Fibroblast of mammary gland (primary cell): ENCODE measurements around the gene FAM89B.
A peak's percentile ranks its signal among the peaks of the same experiment; 100 is the strongest.

Source experiments
- DNase-seq: peaks from one replicate; pipeline ENCODE4 v3.0.0-alpha.2; 2010; ENCODE audit warnings: low read depth
- H3K4me3 ChIP-seq: 2 replicates; pipeline ENCODE4 v1.5.1; 2011; ENCODE audit warnings: low read depth, mild to moderate bottlenecking, low read length, moderate library complexity; ENCODE audit not compliant: control insufficient read depth
- CTCF ChIP-seq: conservative IDR thresholded peaks from 2 replicates; pipeline ENCODE4 v1.5.1; 2011; ENCODE audit warnings: low read depth, low read length, inconsistent platforms; ENCODE audit not compliant: control insufficient read depth, insufficient read depth

FAM89B gene

GRCh38 chr11:65536412-65537295, 35.7 kb upstream of the FAM89B start:
- no peak overlapping the region for H3K4me3 ChIP-seq
- DNase-seq, result no peak
- no peak for TF ChIP-seq CTCF

- TF ChIP-seq CTCF, result no peak
- DNase-seq, result no peak
- no peak overlapping the region for H3K4me3 ChIP-seq
These were observed 35.1 kb upstream of the FAM89B start for GRCh38 chr11:65537296-65537597.

- no peak for DNase-seq
- H3K4me3 ChIP-seq, result no peak overlapping the region
- no peak for TF ChIP-seq CTCF
These were observed 34.6 kb upstream of the FAM89B start for GRCh38 chr11:65537620-65538231.

DNA sequence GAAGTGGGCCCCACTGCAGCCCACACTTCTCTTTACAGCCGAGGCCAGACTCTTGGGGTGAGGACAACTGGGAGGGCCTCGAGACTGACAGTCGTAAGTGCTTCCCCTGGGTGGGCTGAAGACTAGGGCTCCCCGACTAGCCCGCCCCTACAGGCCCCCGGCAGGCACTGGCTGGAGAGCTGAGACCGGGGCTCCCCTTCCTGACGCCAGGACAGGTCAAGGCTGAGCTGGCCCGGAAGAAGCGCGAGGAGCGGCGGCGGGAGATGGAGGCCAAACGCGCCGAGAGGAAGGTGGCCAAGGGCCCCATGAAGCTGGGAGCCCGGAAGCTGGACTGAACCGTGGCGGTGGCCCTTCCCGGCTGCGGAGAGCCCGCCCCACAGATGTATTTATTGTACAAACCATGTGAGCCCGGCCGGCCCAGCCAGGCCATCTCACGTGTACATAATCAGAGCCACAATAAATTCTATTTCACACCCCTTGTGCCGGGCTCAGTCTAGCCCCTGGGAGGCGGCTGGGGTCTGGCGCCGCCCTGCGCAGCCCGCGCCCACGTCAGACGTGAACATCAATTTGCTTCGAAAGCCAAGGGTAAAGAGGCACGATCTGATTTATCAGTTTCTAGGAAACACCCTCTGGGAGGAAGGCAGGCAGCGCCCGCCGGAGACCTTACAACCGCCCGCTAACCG, 34.0 kb upstream of the FAM89B start:
- H3K4me3 ChIP-seq, result no peak overlapping the region

DNA sequence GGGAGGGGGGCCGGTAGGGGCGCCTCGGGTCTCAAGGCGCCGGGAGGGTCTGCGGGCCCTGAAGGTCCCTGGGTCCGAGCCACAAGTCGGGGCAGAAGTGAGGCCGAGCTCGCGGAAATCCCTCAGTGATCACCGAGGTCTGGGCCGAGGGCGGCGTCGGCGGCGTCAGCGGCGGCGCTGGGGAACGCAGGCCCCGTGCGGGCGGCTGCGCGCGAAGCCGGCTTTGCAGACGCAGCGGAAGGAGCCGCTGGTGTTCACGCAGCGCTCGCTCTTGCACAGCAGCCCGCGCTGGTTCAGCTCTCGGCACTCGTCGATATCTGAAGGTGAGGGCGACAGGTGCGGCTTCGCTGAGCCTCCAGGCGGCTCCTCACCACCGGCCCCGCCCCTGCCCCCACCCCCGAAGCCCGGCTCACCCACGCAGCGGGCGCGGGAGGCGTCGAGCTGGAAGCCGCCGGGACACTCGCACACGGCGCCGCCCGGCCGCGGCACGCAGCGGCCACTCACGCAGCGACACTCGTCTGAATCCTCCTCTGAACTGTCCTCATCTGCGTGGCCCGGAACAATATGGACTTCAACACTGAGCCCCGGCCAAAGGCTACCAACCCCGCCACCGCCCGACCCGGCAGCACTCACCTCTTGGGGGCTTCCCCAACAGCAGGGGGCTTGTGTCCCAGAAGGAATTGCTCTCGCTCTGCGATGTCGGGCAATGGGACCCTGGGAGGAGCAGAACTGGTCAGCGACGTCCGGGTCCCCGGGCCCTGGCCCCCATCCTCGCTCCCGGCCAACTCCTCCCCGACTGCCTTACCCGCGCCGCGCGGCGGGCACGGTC, 33.2 kb upstream of the FAM89B start:
- DNase-seq, result no peak
- no peak overlapping the region for H3K4me3 ChIP-seq
- no peak for TF ChIP-seq CTCF

More for the DNA sequence above, 34.0 kb upstream of the FAM89B start:
- TF ChIP-seq CTCF, result no peak
- DNase-seq, result no peak

DNA sequence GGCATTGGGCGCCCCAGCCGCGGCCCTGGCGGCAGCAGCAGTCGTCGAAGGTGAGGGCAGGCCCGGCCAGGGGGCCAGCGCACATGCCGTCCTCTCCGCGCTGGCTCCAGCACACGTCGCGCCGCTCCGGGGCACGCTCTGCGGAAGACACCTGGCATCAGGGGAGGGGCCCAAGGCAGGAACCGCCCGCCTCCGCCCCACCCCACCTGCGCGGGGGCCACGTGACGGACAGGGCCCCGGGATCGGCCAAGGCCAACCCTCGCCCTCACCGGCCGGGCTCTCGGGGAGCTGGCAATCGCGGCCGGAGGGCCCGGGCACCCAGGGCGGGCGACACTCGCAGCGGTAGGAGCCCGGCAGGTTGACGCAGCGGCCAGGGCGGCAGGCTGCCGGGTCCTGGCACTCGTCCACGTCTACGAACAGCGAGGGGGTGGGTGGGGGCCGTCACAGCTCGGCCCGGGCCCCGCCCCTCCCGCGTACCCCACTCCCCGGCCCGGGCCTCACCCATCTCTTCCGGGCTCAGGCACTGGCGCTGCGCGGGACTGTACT, 32.5 kb upstream of the FAM89B start:
- no peak for DNase-seq
- H3K4me3 ChIP-seq, result peak overlapping the region; percentile 54
- TF ChIP-seq CTCF, result no peak
